Suprapubic skin (tissue), 4 donors: ENCODE data around the gene STAU1. TPM values are rescaled to one million over a fixed set of nuclear protein-coding genes. Genes with fewer than 3 reads are reported as not detected.
"Not testable (repeated sequence)": the region's sequence is repeated elsewhere in the genome, so short reads cannot be mapped to it uniquely, and the experiment has no call there.

ENCODE experiments used
- DNase-seq, 2 donors: peaks; one replicate each; pipeline ENCODE4 v3.0.0-alpha.2; 2019; ENCODE audit warnings: low spot score in 2 of 2
- H3K27ac ChIP-seq: fragments of 200-600 bp; sonication (generic); one replicate; pipeline ENCODE4 v1.5.1; 2019
- H3K27me3 ChIP-seq: fragments of 200-600 bp; sonication (generic); one replicate; pipeline ENCODE4 v1.5.1; 2019
- H3K36me3 ChIP-seq: fragments of 200-600 bp; sonication (generic); one replicate; pipeline ENCODE4 v1.5.1; 2019
- H3K4me1 ChIP-seq: fragments of 200-600 bp; sonication (generic); one replicate; pipeline ENCODE4 v1.5.1; 2019
- H3K4me3 ChIP-seq: fragments of 200-600 bp; sonication (generic); one replicate; pipeline ENCODE4 v1.5.1; 2019; ENCODE audit warnings: mild to moderate bottlenecking
- H3K9me3 ChIP-seq: fragments of 200-600 bp; sonication (generic); one replicate; pipeline ENCODE4 v1.5.1; 2019
- CTCF ChIP-seq, 2 donors: fragments of 200-600 bp in 1 of 2; fragments of 450-650 bp in 1 of 2; sonication (generic) in 1 of 2; IDR thresholded peaks; one replicate each; pipeline ENCODE4 v1.5.1; 2016 to 2019; ENCODE audit warnings: antibody characterized with exemption in 2 of 2, mild to moderate bottlenecking in 1 of 2, moderate library complexity in 1 of 2
- EP300 ChIP-seq: sonication (generic); formaldehyde crosslinking; IDR thresholded peaks from one replicate; pipeline ENCODE4 v1.6.1; 2017; ENCODE audit warnings: antibody characterized with exemption
- POLR2A ChIP-seq, 2 donors: fragments of 450-650 bp; IDR thresholded peaks; one replicate each; pipeline ENCODE4 v1.6.1; 2017; ENCODE audit warnings: antibody characterized with exemption in 2 of 2, mild to moderate bottlenecking in 2 of 2, moderate library complexity in 2 of 2
- POLR2AphosphoS5 ChIP-seq, 3 donors: sonication (generic); formaldehyde crosslinking; IDR thresholded peaks; one replicate each; pipeline ENCODE4 v1.6.1; 2017; ENCODE audit warnings: antibody characterized with exemption in 3 of 3
- WGBS: methylation state at CpG from one replicate; pipeline ENCODE4 v1.1.5; 2018; 5-methylcytosine and 5-hydroxymethylcytosine counted together
- total RNA-seq, 4 donors: library from RNA; depleted of rRNA; stranded (reverse); fragments of >200 nt; gene quantifications; one replicate each; pipeline ENCODE4 v1.1.0, GENCODE V29; 2016

STAU1 gene
- total RNA-seq, 4 donors from 2014 or later = 53.0 to 79.1 (median 69.9) TPM

- H3K27ac ChIP-seq = no peak overlapping the region
- H3K4me3 ChIP-seq = no peak overlapping the region
- TF ChIP-seq CTCF (IDR thresholded peaks at IDR 0.05) = no peak
- TF ChIP-seq POLR2AphosphoS5 (IDR thresholded peaks at IDR 0.05) = no peak
- no peak for TF ChIP-seq POLR2A (IDR thresholded peaks at IDR 0.05)
- WGBS = 80% methylated on average over 6 of the region's 6 CpGs
- H3K4me1 ChIP-seq = peaks cover 36% of the 10 kb centered on the region
- no peaks in the 10 kb centered on the region for H3K9me3 ChIP-seq
- H3K36me3 ChIP-seq = no peaks in the 10 kb centered on the region
- DNase-seq = no peak
- no peaks in the 10 kb centered on the region for H3K27me3 ChIP-seq
These were observed 2.9 kb downstream of the STAU1 start for GRCh38 chr20:49185071-49185761.

- Histone ChIP-seq H3K4me1 (peaks cover 41% of the 10 kb centered on the region), H3K27me3 (no peaks in the 10 kb centered on the region), H3K4me3 (no peak overlapping the region), H3K36me3 (no peaks in the 10 kb centered on the region), H3K27ac (no peak overlapping the region), H3K9me3 (no peaks in the 10 kb centered on the region)
- no peak for DNase-seq
- 66% methylated on average over 3 of the region's 3 CpGs for WGBS
- TF ChIP-seq POLR2A (IDR thresholded peaks at IDR 0.05) = no peak
- TF ChIP-seq POLR2AphosphoS5 (IDR thresholded peaks at IDR 0.05) = no peak
- TF ChIP-seq EP300 = no peak
- no peak for TF ChIP-seq CTCF (IDR thresholded peaks at IDR 0.05)
These were observed 3.5 kb downstream of the STAU1 start for GRCh38 chr20:49184691-49185070.

GRCh38 chr20:49184084-49184501 lies 4.0 kb downstream of the STAU1 start:
- not testable (repeated sequence) for H3K27me3 ChIP-seq, DNase-seq, H3K9me3 ChIP-seq, H3K36me3 ChIP-seq, H3K4me3 ChIP-seq, H3K27ac ChIP-seq
- WGBS = 91% methylated on average over 5 of the region's 5 CpGs
- peaks cover 47% of the 10 kb centered on the region for H3K4me1 ChIP-seq

- no peaks in the 10 kb centered on the region for H3K9me3 ChIP-seq
- H3K36me3 ChIP-seq = no peaks in the 10 kb centered on the region
- TF ChIP-seq CTCF (IDR thresholded peaks at IDR 0.05) = no peak
- no peak for TF ChIP-seq EP300
- no peak for TF ChIP-seq POLR2AphosphoS5 (IDR thresholded peaks at IDR 0.05)
- no peak for TF ChIP-seq POLR2A (IDR thresholded peaks at IDR 0.05)
- peaks cover 45% of the 10 kb centered on the region for H3K4me1 ChIP-seq
- no peak overlapping the region for H3K27ac ChIP-seq
- no peaks in the 10 kb centered on the region for H3K27me3 ChIP-seq
- DNase-seq = no peak
- H3K4me3 ChIP-seq = no peak overlapping the region
- WGBS = 100% methylated on average over 3 of the region's 3 CpGs
These were observed 4.7 kb downstream of the STAU1 start for GRCh38 chr20:49183444-49183843.

- no peaks in the 10 kb centered on the region for H3K9me3 ChIP-seq
- H3K4me1 ChIP-seq = peaks cover 33% of the 10 kb centered on the region
- peaks cover 8% of the 10 kb centered on the region for H3K36me3 ChIP-seq
- no peak overlapping the region for H3K27ac ChIP-seq
- 85% methylated on average over 8 of the region's 8 CpGs for WGBS
- no peak for TF ChIP-seq POLR2A (IDR thresholded peaks at IDR 0.05)
- TF ChIP-seq CTCF (IDR thresholded peaks at IDR 0.05) = no peak
- no peak for TF ChIP-seq EP300
- TF ChIP-seq POLR2AphosphoS5 (IDR thresholded peaks at IDR 0.05) = no peak
- H3K27me3 ChIP-seq = no peaks in the 10 kb centered on the region
- DNase-seq = no peak
- no peak overlapping the region for H3K4me3 ChIP-seq
These were observed 6.8 kb downstream of the STAU1 start for GRCh38 chr20:49181265-49181877.
